ENCODE measurements around the gene ABAT. TPM values are rescaled to one million over a fixed set of nuclear protein-coding genes. Genes with fewer than 3 reads are reported as not detected.

ABAT gene
- total and polyA plus RNA-seq, 7 donors, result 0.55 to 1.7 (median 0.79) TPM

- ATAC-seq, result no peak
- no peaks in the 10 kb centered on the region for H3K9me3 ChIP-seq
- no peaks in the 10 kb centered on the region for H3K4me1 ChIP-seq
- intact Hi-C loops (cut with DNase I), result no loop called here
- DNase-seq, result no peak
- H3K27me3 ChIP-seq (ENCODE audit: insufficient read depth in 3 of 3, low read length in 2 of 3), result no peaks in the 10 kb centered on the region
- no peak for TF ChIP-seq CTCF (IDR thresholded peaks at IDR 0.05)
- H3K4me3 ChIP-seq, result no peak overlapping the region
- peaks cover under 1 to 95% of the 10 kb centered on the region in 2 donors for H3K36me3 ChIP-seq (ENCODE audit: insufficient read depth in 1 of 2, low read depth in 1 of 2)
- no peak overlapping the region for H3K27ac ChIP-seq
- WGBS, 3 donors, result 87 to 88% (median 87%) methylated on average over 16 of the region's 16 CpGs
Observed at GRCh38 chr16:8642146-8642545, 32.3 kb upstream of the ABAT start.

- intact Hi-C loops (cut with DNase I), result no loop called here
- Histone ChIP-seq H3K4me3 (no peak overlapping the region), H3K36me3 (ENCODE audit: insufficient read depth in 1 of 2, low read depth in 1 of 2) (peaks cover 5 to 90% of the 10 kb centered on the region in 2 donors), H3K4me1 (no peaks in the 10 kb centered on the region), H3K27me3 (ENCODE audit: insufficient read depth in 3 of 3, low read length in 2 of 3) (no peaks in the 10 kb centered on the region), H3K9me3 (no peaks in the 10 kb centered on the region), H3K27ac (no peak overlapping the region)
- ATAC-seq, result peak in 2 of 4 donors; percentile 14 to 35
- no peak for TF ChIP-seq CTCF (IDR thresholded peaks at IDR 0.05)
- WGBS, 3 donors, result 84 to 88% (median 86%) methylated on average over 29 of the region's 29 CpGs
- DNase-seq, result no peak
Observed at GRCh38 chr16:8644211-8645140, 29.9 kb upstream of the ABAT start.

- WGBS, 3 donors, result 77 to 82% (median 78%) methylated on average over 11 of the region's 11 CpGs
- DNase-seq (no peak), ATAC-seq (no peak)
- no peak for TF ChIP-seq CTCF (IDR thresholded peaks at IDR 0.05)
- Histone ChIP-seq H3K9me3 (no peaks in the 10 kb centered on the region), H3K36me3 (ENCODE audit: insufficient read depth in 1 of 2, low read depth in 1 of 2) (peaks cover 5 to 83% of the 10 kb centered on the region in 2 donors), H3K27ac (no peak overlapping the region), H3K4me3 (no peak overlapping the region), H3K4me1 (no peaks in the 10 kb centered on the region), H3K27me3 (ENCODE audit: insufficient read depth in 3 of 3, low read length in 2 of 3) (no peaks in the 10 kb centered on the region)
- intact Hi-C loops (cut with DNase I), result no loop called here
Observed at GRCh38 chr16:8645141-8645521, 29.3 kb upstream of the ABAT start.

- no peaks in the 10 kb centered on the region for H3K4me1 ChIP-seq
- no peak overlapping the region for H3K27ac ChIP-seq
- H3K9me3 ChIP-seq, result no peaks in the 10 kb centered on the region
- H3K36me3 ChIP-seq (ENCODE audit: insufficient read depth in 1 of 2, low read depth in 1 of 2), result peaks cover 5 to 81% of the 10 kb centered on the region in 2 donors
- ATAC-seq (no peak), DNase-seq (no peak)
- WGBS, 3 donors, result 86 to 91% (median 89%) methylated on average over 13 of the region's 13 CpGs
- intact Hi-C loops (cut with DNase I), result no loop called here
- no peak for TF ChIP-seq CTCF (IDR thresholded peaks at IDR 0.05)
- no peak overlapping the region for H3K4me3 ChIP-seq
- no peaks in the 10 kb centered on the region for H3K27me3 ChIP-seq (ENCODE audit: insufficient read depth in 3 of 3, low read length in 2 of 3)
Observed at GRCh38 chr16:8645831-8646230, 28.6 kb upstream of the ABAT start.
